MCF 10A (cell line): ENCODE results near the gene TMEM123. TPM values are rescaled to one million over a fixed set of nuclear protein-coding genes. Genes with fewer than 3 reads are reported as not detected.

Source experiments
- BruUV-seq: library from RNA; stranded (reverse); fragments of 400-500 nt; replicated peaks from 2 replicates; lab custom pipeline; 2021; lab: Mats Ljungman, UMichigan
- CTCF ChIA-PET: fragments of 300-600 bp; sonication (Branson Sonifier 250); formaldehyde crosslinking; extraction: SDS; loops from one replicate; lab custom pipeline; 2021; ENCODE audit warnings: antibody characterized with exemption, inconsistent platforms; lab: Yijun Ruan, JAX
- POLR2A ChIA-PET: fragments of 300-600, 350-650 bp; sonication (Branson Sonifier 250); formaldehyde crosslinking; extraction: SDS; loops from one replicate; lab custom pipeline; 2020; ENCODE audit warnings: antibody characterized with exemption, inconsistent platforms; lab: Yijun Ruan, JAX
- DNase-seq: peaks from one replicate; pipeline ENCODE4 v3.0.0-alpha.2; 2018; ENCODE audit not compliant: unreplicated experiment
- H3K27ac Mint-ChIP-seq: one replicate; pipeline ENCODE4 v1.8.0; 2022; ENCODE audit warnings: mild to moderate bottlenecking, low read depth, mixed read lengths; ENCODE audit not compliant: unreplicated experiment
- H3K27me3 Mint-ChIP-seq: one replicate; pipeline ENCODE4 v1.8.0; 2022; ENCODE audit warnings: mixed read lengths; ENCODE audit not compliant: insufficient read depth, unreplicated experiment
- H3K36me3 Mint-ChIP-seq: one replicate; pipeline ENCODE4 v1.8.0; 2022; ENCODE audit warnings: mild to moderate bottlenecking, moderate library complexity, mixed read lengths; ENCODE audit not compliant: insufficient read depth, unreplicated experiment
- H3K4me1 Mint-ChIP-seq: one replicate; pipeline ENCODE4 v1.8.0; 2022; ENCODE audit warnings: mixed read lengths; ENCODE audit not compliant: insufficient read depth, unreplicated experiment
- H3K4me3 Mint-ChIP-seq: one replicate; pipeline ENCODE4 v1.8.0; 2022; ENCODE audit warnings: mild to moderate bottlenecking, moderate library complexity, mixed read lengths; ENCODE audit not compliant: unreplicated experiment
- H3K9me3 Mint-ChIP-seq: one replicate; pipeline ENCODE4 v1.8.0; 2022; ENCODE audit warnings: mixed read lengths; ENCODE audit not compliant: unreplicated experiment
- intact Hi-C: fragments of 100-400 bp; cut with micrococcal nuclease; formaldehyde crosslinking; loops from 2 replicates; pipeline ENCODE4 v1.14.1; 2022
- total RNA-seq: library from RNA; stranded (reverse); gene quantifications from 2 replicates; pipeline ENCODE4 v1.2.3, GENCODE V29; 2022
- TF ChIP-seq, protein P1 (sequence below): fragments of 200-600 bp; IDR thresholded peaks from one replicate; pipeline ENCODE4 v1.8.0; 2022; ENCODE audit warnings: antibody characterized with exemption, mild to moderate bottlenecking; ENCODE audit not compliant: unreplicated experiment

Gene TMEM123
- total RNA-seq, 1 experiment from 2014 or later: 134 TPM

GRCh38 chr11:102487214-102487613 lies 34.6 kb upstream of the TMEM123 start:
- H3K27me3 Mint-ChIP-seq: no peaks in the 10 kb centered on the region
- H3K4me1 Mint-ChIP-seq: peaks cover 19% of the 10 kb centered on the region
- intact Hi-C loops: no loop called here
- DNase-seq: no peak
- H3K9me3 Mint-ChIP-seq: no peaks in the 10 kb centered on the region
- no peaks in the 10 kb centered on the region for H3K36me3 Mint-ChIP-seq
- no peak overlapping the region for H3K27ac Mint-ChIP-seq
- CTCF ChIA-PET: interaction anchor here (0.6 to 2.1 kb wide), 5 partner anchors 9 to 217 kb away, joined by 4 to 10 read pairs (median 5); partner anchors contain the start of gene MMP20
- POLR2A ChIA-PET: interaction anchor here (1.2 kb wide), 1 partner anchor 35 kb away, joined by 5 read pairs; no protein-coding TSS in a partner anchor
- no TSS peak for BruUV-seq
- TF ChIP-seq, protein P1, sequence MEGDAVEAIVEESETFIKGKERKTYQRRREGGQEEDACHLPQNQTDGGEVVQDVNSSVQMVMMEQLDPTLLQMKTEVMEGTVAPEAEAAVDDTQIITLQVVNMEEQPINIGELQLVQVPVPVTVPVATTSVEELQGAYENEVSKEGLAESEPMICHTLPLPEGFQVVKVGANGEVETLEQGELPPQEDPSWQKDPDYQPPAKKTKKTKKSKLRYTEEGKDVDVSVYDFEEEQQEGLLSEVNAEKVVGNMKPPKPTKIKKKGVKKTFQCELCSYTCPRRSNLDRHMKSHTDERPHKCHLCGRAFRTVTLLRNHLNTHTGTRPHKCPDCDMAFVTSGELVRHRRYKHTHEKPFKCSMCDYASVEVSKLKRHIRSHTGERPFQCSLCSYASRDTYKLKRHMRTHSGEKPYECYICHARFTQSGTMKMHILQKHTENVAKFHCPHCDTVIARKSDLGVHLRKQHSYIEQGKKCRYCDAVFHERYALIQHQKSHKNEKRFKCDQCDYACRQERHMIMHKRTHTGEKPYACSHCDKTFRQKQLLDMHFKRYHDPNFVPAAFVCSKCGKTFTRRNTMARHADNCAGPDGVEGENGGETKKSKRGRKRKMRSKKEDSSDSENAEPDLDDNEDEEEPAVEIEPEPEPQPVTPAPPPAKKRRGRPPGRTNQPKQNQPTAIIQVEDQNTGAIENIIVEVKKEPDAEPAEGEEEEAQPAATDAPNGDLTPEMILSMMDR: no peak
- no peak overlapping the region for H3K4me3 Mint-ChIP-seq

- TF ChIP-seq, protein P1: no peak
- DNase-seq: no peak
- POLR2A ChIA-PET: interaction anchor here (1.2 kb wide), 1 partner anchor 35 kb away, joined by 5 read pairs; no protein-coding TSS in a partner anchor
- Mint-ChIP-seq H3K36me3 (no peaks in the 10 kb centered on the region), H3K9me3 (no peaks in the 10 kb centered on the region), H3K4me3 (no peak overlapping the region), H3K27ac (no peak overlapping the region), H3K27me3 (no peaks in the 10 kb centered on the region), H3K4me1 (peaks cover 19% of the 10 kb centered on the region)
- BruUV-seq: no TSS peak
- CTCF ChIA-PET: interaction anchor here (0.6 to 1.7 kb wide), 6 partner anchors 10 to 412 kb away, joined by 3 to 5 read pairs (median 4); partner anchors contain the start of gene MMP20
- intact Hi-C loops: no loop called here
Measured at GRCh38 chr11:102486584-102486983, 34.0 kb upstream of the TMEM123 start.

DNA sequence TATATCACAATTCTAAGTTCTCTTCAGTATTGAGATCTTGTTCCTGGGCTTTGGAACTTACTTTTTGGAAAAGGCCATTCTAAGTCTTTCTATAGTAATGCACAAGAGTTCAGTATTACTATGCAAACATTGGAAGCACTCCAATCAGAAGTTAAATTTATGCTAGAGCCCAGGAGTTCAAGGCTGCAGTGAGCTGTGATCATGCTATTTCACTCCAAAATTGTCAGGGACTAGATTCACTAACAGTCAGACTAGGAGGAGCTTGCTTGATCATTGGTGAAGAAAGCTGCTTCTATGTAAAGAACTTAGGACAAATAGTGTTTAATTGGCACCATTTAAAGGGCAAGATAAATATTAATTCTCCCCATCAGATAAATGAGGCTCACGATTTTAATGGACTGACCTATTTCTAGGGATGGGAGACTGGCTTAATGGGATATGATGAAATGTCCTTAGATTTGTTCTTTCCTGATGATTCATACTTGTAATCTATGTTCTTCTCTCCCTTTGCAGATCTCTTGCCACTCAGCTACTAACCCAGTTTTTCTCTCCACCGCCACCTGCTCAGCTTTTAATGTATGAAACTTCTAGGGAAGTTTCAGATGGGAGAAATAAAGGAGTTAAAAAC lies 32.6 kb upstream of the TMEM123 start:
- H3K4me3 Mint-ChIP-seq: no peak overlapping the region
- ChIA-PET POLR2A (interaction anchor here (0.8 to 1.6 kb wide), 4 partner anchors 9 to 33 kb away, joined by 3 to 11 read pairs (median 6); partner anchors contain the start of gene TMEM123), CTCF (interaction anchor here (0.7 to 1.4 kb wide), 7 partner anchors 8 to 195 kb away, joined by 3 read pairs; no protein-coding TSS in a partner anchor)
- BruUV-seq: no TSS peak
- H3K9me3 Mint-ChIP-seq: no peaks in the 10 kb centered on the region
- peaks cover 19% of the 10 kb centered on the region for H3K4me1 Mint-ChIP-seq
- TF ChIP-seq, protein P1: no peak
- H3K36me3 Mint-ChIP-seq: no peaks in the 10 kb centered on the region
- intact Hi-C loops: loop anchor here (2.0 kb wide), 1 partner anchor 32 kb away; the partner anchor contains the start of gene TMEM123
- no peaks in the 10 kb centered on the region for H3K27me3 Mint-ChIP-seq
- no peak overlapping the region for H3K27ac Mint-ChIP-seq
- DNase-seq: peak; percentile 44

GRCh38 chr11:102482433-102482832 lies 29.9 kb upstream of the TMEM123 start:
- H3K4me1 Mint-ChIP-seq: peaks cover 12% of the 10 kb centered on the region
- TF ChIP-seq, protein P1: no peak
- H3K27ac Mint-ChIP-seq: no peak overlapping the region
- ChIA-PET POLR2A (no interaction called here), CTCF (interaction anchor here (0.5 to 0.7 kb wide), 3 partner anchors 11 to 116 kb away, joined by 4 to 5 read pairs (median 4); no protein-coding TSS in a partner anchor)
- H3K27me3 Mint-ChIP-seq: no peaks in the 10 kb centered on the region
- DNase-seq: no peak
- H3K4me3 Mint-ChIP-seq: no peak overlapping the region
- intact Hi-C loops: no loop called here
- BruUV-seq: no TSS peak
- H3K36me3 Mint-ChIP-seq: no peaks in the 10 kb centered on the region
- no peaks in the 10 kb centered on the region for H3K9me3 Mint-ChIP-seq
